Amniotic epithelial cell (primary cell): ENCODE data around the gene MRPL24.
"Not testable (repeated sequence)": the region's sequence is repeated elsewhere in the genome, so short reads cannot be mapped to it uniquely, and the experiment has no call there.

Experiments
- DNase-seq: peaks from one replicate; pipeline ENCODE4 v3.0.0-alpha.2; 2010; ENCODE audit warnings: low read depth

MRPL24 gene

DNA sequence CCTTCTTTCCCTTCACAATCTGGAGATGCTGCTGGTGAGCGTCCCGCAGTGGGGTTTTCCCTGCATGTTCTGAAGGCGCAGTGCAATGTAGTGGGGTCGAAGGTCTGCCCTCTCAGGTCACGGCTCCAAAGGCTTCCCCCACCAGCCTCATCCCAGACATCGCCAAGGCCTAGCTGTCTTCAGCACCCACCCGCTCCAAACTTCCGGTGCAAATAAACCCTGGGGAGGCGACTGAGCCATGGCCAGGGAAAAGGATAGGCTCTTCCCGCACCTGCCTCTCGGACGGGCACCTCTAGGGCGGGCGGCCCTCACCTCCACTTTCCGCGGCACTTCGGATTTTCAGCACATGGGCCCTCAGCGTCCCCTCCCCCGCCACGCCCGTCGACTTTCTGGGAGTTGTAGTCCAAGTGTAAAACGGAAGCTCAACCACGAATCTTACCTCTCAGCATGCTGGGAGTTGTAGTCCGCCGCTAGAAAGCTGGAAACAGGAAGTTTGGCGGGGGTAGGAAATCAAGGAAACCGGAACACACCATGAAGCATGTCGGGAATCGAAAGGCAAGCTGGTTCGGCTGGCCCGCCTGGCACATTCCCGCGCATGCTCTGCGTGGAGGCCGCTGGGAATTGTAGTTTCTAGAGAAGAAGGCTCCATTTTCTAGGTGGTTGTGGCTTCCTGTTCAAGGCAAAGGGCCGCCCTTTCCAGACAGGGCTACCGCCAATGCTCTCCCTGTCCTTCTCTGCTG, at the start of gene MRPL24:
Gene MRPL24, minus strand, starts transcription at position 348 of the 740 bp plus-strand sequence. CDS start 2,384 bp downstream, outside the sequence.
- peak; percentile 100 for DNase-seq

DNA sequence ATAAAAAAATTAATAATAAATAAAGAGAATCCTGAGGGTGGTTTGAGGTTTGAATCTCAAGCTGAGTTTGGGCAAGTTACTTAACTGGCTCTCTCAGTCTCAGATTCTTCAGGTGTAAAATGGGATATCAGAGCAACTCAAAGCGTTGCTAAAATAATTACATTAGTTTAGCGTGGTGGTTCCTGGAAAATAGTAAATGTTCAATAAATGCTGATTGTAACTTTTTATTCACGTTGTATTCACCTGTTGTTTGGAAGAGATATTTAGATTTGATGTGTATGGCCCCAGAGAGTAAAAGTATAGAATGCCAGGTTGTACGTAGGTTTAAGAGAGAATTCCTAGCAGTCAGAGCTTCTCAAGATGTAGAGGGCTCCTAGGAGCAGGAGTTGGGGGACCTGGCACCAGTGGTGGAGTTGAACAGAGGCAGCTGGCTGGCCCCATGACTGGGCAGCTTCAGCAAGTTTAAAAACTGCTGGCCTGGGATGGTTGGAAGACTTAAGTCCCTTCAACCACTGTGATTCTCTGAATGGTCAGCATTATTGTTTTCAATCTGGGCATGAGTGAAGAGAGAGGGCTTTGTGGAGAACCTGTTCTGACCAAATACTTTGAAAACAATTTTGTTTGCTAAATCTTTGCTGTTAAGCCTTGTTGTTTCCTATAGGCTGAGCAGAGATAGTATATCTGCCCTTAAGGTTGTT, 48.9 kb upstream of the MRPL24 start:
- no peak for DNase-seq

DNA sequence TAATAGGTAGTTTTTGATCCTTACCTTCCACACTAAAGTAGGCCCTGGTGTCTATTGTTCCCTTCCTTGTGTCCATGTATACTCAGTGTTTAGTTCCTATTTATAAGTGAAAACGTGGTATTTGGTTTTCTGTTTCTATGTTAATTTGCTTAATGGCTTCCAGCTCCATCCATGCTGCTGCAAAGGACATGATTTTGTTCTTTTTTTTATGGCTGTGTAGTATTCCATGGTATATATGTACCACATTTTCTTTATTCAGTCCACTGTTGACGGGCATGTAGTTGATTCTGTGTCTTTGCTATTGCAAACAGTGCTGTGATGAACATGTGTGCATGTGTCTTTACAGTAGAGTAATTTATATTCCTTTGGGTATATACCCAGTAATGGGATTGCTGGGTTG, 47.2 kb upstream of the MRPL24 start:
- DNase-seq = no peak

DNA sequence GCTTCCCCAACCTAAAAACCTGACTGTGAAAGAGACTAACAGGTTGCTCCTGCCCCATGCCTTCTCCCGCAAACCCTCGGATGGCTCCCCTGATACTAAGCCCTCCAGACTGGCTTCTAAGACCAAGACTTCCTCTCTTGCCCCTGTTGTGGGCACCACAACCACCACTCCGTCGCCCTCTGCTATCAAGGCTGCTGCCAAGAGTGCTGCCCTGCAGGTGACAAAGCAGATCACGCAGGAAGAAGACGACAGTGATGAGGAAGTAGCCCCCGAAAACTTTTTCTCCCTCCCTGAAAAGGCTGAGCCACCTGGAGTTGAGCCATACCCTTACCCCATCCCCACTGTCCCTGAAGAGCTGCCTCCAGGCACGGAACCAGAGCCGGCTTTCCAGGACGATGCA, 45.8 kb upstream of the MRPL24 start:
- DNase-seq = no peak

DNA sequence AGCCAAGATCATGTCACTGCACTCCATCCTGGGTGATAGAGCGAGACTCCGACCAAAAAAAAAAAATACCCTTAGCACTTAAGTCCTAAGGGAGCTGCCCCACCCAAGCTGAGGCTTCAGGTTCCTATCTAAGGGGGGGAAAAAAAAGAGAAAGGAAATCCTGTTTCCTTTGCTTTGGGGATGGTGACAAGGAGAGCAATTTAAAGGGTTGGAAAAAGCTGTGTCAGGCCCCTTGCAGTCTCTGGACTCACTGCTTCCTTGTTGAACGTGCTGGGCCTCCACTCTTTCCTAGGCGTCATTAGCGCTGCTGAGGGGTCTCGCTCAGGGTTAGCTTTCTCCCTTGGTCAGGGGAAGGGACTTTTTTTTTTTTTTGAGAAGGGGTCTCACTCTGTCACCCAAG, 44.6 kb upstream of the MRPL24 start:
- DNase-seq = no peak

DNA sequence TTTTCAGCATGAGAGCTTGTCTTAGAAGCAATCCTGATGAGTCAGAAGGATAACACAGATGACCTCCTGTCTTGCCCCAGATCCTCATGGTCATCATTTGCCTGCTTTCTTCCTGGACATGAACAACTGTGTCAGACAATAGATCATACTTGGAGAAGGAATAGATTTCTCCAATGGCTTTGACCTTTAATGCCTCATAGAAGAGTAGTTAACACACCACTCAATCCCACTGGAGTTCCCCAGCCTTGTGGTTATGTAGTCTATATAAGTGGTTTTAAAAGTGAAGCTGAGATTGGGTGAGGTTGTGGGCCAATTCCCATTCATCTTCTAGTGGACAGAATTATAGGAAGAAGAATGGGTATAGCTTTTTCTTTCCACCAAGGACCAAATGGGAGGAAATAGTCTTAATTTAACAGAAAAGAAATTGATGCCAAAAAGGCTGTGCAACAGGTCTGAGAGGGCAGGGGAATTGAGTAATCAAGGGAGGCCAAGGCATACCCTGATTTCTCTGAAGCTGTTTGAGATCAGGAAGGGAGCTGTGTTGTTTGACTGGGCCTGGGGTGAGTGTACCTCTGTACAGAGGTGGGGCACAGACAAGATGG, 40.8 kb upstream of the MRPL24 start:
- peak; percentile 89 for DNase-seq

DNA sequence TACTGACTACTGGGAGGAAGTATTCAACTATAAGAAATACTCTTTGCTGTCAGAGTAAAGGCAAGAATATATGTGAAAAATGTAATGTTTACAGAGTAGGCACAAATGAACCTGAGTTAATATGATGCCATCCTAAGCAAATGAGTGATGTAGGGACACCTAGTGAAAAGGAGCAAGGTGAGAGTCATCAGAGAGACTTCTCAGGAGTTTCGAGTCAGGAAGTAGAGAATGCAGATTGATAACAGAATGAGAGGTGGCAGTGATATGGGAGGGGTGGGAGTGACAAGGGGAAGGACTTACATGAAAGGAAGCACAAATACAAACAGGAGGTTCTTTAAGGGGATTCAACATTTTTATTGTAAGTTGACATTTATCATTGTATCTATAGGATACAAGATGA, 36.7 kb upstream of the MRPL24 start:
- DNase-seq = no peak

DNA sequence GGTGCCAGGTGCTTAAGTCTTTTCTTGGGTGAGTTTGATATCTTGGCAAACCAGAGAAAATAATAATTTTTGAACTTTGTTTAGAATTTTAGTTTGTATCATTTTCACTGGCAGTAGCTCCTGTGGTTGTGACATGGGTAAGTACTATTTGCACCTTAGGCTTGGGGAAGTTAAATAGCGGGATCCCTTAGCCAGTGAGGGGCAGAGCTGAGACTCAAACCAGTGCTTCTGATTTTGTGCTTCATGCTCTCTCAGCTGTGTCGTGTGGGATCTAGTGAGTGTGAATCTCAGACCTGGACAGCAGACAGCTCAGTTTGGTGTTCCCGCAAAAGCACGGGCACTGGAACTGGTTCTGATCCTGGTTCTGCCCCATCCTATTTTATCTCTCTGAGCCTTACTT, 36.1 kb upstream of the MRPL24 start:
- DNase-seq = no peak

DNA sequence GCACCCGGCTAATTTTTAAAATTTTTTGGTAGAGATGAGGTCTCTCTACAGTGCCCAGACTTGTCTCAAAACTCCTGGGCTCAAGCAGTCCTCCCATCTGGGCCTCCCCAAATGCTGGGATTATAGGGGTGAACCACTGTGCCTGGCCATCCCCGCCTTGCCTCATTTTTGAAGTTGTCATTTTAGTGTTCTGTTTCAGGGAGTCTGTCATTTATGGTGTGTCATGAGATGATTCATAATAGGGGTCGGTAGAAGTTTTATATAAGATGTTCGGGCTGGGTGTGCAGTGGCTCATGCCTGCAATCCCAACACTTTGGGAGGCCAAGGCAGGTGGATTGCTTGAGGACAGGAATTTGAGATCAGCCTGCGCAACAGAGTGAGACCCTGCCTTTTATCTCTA, 34.9 kb upstream of the MRPL24 start:
- no peak for DNase-seq

DNA sequence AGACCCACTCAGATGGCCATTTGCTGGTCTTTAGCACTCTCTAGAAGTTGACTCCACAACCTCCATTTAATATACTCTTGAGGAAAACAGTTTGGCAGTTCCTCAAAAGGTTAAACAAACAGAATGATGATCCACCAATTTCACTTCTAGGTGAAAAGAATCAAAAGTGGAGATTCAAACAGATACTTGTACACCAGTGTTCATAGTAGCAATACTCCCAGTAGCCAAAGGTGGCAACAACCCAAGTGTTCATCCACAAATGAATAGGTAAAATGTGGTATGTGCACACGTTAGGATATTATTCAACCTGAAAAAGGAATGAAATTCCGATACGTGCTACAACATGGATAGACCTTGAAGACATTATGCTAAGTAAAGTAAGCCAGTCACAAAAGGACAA, 32.7 kb upstream of the MRPL24 start:
- DNase-seq = no peak

DNA sequence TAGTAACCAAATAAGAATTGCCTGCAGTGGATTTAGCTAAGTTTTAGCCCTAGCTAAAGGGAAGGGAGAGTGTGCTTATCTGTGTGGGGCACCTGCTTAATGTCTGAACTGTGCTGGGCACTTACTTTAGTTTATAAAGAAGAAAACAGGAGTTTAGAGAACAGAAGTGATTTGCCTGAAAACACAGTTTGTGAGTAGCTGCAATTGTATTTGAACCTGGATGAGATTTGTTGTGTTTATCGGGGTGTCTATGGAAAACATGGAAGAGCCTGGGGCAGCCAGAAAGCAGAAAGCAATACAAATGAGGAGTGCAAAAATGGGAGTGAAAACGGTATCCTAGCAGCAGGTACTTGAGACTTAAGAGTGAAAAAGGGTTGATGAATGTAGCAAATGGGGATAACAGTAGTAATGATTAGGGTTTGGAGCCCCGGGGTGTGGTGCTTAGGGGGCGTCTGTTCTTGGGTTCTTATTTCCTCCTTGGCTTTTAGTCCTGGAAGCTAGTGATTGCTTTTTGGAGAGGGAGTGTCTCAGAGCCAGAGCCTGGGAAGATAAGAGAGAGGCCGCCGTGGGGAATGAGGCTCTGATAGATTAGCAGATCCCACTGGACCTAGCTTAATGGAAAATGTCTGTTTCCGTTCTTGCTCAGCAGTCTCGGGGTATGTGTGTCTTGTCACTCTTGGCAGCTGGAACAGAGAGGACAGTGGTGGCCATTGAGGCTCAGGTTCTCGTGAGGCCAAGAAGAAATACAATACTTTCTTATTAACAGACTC, 32.0 kb upstream of the MRPL24 start:
- no peak for DNase-seq

DNA sequence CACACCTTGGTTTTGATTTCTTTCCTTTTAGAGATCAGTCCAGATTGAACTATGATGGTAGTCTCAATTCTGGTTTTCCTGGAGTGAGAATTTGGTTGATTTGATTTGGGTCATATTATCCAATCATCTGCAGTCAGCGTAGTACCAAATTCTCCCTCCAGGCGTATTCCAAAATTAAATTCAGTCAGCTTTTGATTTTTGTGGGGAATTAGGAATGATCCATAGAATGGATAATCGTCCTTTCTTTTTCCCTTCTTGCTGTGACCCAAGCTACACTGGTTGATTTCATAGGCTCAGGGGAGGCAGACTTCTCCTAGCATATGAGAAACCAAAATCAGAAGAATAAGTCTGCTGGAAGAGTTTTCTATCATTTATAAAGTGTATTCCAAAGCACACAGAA, 31.3 kb upstream of the MRPL24 start:
- DNase-seq = no peak

DNA sequence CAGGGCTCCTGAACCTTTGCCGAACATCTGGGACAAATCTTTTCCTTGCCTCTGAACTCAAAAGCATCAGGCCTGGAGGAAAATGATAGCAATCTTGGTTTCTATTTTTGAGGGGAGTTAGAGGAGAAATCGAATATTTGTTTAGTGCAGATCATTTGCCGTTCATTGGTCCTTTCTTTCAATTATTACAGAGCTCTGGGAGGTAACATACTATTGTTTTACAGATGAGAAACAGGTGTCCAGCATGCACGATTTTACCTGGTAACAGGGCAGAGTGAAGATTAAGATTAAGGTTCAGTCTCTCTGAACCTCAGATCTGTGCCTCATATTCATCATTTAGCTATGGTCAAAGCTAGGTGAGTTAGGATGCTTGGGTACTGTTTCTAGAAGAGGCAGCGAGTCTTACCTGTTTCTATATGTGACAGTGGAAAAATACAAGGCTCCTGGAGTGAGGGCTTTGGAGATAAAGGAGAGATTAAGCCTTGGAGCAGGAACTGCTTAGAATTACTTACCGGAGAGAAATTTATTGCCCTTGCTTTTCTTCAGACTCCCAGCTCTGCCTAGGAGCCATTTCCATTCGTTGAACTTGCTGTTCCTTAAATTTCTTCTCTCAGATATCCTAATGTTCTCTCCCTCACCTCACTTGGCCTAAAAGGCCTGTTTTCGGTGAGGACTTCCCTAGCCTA, 27.9 kb upstream of the MRPL24 start:
- no peak for DNase-seq

DNA sequence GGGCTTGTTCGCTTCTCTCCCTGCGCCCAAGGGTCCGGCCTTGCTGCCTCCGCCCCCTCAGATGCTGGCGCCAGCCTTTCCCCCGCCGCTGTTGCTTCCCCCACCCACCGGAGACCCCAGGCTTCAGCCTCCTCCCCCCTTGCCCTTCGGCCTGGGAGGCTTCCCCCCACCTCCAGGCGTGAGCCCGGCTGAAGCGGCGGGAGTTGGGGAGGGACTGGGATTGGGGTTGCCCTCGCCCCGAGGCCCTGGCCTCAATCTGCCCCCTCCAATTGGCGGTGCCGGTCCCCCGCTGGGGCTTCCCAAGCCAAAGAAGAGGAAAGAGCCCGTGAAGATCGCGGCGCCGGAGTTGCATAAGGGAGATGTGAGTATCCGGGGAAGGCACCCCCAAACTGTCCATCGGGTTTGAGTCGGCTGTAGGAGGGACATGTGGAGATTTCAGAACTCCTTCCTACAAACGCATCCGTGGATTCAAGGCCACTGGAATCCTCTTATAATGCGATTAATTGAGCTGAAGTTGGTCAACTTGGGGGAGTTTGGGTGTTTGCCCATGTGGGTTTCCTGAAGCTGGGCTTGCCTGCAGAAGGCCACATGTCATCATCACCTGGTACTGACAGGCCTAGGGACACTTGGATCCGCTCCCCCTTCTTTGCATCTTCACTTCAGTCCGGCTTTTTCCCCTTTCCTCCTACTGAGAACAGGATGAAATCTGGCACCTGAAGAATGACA, 27.2 kb upstream of the MRPL24 start:
- no peak for DNase-seq

DNA sequence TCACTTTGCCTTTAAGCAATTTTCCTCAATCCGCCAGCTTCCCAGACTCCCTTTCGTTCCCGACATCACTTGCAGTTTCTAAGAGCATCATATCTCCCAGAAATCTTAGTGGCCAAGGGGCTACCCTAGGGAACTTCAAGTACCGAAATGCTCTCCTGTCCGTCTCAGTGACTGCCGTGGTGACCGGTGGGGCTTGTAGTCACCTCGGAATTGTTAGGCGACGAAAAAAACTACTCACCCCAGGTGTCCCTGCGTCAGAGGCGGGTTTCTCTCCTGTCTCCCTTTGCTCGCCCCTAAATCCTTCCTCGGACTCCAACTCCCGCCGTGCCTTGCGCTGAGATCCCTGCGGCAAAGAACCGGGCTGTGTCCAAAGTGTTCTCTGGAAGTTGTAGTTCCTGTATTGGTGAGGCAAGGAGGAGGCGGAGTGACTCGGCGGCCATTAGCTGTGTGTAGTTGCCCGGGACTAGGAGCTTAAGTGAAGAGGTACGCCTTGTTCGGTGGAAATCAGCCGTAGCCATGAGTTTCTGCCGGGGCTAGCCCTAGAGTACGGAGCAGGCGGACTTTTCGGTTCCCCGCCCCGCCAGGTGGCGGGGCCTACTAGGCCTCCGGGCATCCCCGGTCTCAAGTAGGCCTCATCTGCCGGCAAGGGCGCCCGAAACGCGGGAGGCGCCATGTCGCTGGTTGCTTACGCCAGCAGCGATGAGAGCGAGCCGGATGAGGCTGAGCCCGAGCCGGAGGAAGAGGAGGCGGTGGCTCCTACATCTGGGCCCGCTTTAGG, 26.4 kb upstream of the MRPL24 start, which contains the start of gene PRCC:
Gene PRCC, plus strand, starts transcription at position 435 of the 778 bp plus-strand sequence. Its CDS starts 237 bp downstream, at position 672.
- peak; percentile 100 for DNase-seq

DNA sequence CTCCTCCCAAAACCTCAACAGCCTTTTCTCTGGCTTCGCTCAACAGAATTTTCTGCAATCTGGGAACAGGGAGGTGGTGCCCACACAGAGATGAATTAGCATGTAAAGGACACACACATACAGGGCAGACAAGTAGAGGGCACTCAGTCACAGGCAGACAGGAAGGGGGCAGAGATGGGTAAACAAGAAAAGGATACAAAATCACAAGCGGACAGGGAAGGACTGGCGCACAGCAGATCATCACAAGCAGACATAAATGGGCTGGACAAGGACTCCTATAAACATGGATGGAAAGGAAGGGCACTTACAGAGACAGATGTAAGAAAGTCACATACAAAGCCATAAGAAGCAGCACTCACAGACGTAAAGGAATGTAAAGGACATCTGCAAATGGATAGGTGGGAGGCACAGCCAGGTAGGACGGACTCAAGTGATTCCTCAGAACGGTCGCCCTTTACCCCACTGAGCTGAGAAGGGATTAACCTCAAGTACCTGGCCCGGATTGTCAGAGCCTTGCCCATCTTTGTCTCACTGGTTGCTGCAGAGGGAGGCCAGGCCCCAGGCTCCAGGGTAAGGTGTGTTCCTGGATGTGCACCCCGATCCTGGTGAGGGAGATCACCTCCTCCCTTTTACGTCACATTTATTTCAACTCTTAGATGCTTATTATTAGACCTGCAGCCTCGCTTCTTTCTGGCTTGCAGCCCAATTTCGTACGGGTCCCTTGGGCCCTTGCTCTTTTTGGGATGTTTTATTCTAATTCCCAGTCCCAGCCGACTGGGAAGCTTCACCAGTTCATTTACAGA, 25.6 kb upstream of the MRPL24 start:
- DNase-seq = no peak

DNA sequence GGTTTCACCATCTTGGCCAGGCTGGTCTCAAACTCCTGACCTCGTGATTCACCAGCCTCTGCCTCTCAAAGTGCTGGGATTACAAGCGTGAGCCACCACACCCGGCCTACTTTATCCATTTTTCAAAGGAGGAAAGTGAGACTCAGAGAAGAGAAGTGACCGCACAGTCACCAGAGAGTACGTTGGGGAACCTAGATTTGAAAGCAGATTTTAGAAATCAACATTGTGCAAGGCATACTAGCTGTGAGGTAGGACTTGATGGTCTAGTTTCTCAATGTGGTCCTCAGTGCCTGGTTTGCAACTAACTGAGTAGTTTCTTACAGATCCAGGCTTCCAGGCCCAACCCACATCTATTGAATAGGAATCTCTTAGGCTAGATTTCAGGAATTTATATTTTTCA, 24.8 kb upstream of the MRPL24 start:
- no peak for DNase-seq

DNA sequence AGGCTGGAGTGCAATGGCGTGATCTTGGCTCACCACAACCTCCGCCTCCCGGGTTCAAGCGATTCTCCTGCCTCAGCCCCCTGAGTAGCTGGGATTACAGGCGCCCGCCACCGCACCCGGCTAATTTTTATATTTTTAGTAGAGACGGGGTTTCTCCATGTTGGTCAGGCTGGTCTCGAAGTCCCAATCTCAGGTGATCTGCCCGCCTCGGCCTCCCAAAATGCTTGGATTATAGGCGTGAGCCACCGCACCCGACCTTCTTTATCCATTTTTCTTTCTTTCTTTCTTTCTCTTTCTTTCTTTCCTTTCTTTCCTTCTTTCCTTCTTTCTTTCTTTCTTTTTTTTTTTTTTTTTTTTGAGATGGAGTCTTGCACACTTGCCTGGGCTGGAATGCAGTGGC, 24.2 kb upstream of the MRPL24 start:
- not testable (repeated sequence) for DNase-seq

DNA sequence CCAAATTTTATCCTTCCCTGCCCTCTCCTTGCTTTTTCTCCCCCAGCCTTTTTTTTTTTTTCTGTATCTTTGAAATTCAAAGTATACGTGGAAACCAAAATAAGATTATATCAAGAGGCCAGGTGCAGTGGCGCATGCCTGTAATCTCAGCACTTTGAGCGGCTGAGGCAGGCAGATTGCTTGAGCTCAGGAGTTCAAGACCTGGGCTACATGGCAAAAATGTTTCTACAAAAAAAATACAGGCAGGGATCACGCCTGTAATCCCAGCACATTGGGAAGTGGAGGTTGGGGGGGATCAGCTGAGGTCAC, 19.9 kb upstream of the MRPL24 start:
- DNase-seq = no peak
